Stimulated activated naive CD8-positive, alpha-beta T cell treated with anti-CD3 and anti-CD28 coated beads, Interleukin-15, Interleukin-2, amounts not matched to agents 100 U/mL and 50 U/mL, for 24 hours (primary cell): ENCODE data around the gene FTL.

Source experiments
- ATAC-seq: fragments of 150-1000 bp; cut with Tn5 transposase; one replicate; pipeline ENCODE4 v1.10.0; 2021
- DNase-seq: peaks from one replicate; pipeline ENCODE4 v3.0.0; 2021

FTL gene

GRCh38 chr19:48945817-48946216, 19.3 kb upstream of the FTL start:
- DNase-seq (no peak), ATAC-seq (no peak)

DNA sequence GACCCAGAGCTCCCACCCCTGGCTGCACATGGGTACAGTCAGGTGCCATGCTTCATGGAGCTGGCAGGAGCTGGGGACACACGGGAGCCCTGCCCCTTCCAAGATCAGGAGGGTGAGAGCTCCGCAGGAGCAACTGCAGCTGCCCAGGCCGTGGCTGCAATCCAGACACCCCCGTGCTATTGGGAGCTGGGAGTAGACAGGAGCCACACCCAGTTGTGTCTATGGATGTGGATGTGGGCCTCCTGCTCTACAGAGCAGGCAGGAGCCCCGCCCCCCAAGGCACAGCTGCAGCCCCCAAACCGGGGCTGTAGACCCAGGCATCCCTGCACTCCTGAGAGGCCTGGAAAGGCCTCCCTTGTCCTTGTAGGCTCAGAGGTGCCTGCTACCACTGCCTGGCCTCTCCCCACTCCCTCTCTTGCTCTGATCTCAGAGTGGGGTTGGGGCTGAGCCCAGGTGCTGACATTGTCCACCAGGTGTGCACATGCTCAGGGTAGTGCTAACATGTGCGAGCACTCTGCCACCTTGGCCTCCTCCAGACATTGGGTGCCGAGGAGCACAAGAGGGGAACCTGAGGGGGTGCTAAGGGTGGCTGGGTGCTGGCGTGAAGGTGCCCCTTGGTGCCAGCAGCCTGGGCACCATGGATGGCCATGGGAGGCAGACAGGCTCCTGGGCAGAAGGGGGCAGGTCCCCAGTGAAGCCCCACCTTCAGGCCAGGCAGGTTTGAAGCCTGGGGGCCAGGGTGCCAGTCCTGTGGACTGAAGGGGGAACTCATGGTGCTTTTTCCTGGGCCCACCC, 18.4 kb upstream of the FTL start:
- no peak for ATAC-seq
- no peak for DNase-seq

DNA sequence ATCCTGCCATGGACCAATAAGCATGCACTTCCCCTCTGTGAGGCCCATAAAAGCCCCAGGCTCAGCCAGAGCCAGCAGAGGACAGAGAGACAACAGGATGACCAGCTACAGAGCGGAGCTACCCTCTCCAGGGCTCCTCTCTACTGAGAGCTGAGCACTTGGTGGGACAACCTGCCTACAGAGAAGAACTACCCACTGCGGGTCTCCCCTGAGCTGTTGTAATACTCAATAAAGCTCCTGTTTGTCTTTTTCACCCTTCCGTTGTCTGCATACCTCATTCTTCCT, 17.9 kb upstream of the FTL start:
- ATAC-seq, result no peak
- DNase-seq, result no peak

DNA sequence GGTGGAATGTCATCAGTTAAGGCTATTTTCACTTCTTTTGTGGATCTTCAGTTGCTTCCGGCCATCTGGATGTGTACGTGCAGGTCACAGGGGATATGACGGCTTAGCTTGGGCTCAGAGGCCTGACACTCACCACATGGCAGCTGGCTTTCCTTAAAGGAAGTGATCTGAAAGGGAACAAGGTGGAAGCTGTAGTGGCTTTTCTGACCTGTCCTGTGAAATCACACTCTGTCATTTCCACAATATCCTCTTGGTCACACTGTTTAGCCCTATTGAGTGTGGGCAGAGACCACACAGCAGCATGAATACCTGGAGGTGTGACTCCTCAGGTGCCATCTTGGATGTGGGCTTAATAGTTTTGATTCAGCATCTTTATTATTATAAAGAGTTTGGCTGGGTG, 14.9 kb upstream of the FTL start:
- no peak for DNase-seq
- no peak for ATAC-seq

GRCh38 chr19:48950830-48951519, 14.1 kb upstream of the FTL start:
- no peak for ATAC-seq
- no peak for DNase-seq

- ATAC-seq (no peak), DNase-seq (no peak)
Measured at GRCh38 chr19:48953141-48953540, 12.0 kb upstream of the FTL start.

DNA sequence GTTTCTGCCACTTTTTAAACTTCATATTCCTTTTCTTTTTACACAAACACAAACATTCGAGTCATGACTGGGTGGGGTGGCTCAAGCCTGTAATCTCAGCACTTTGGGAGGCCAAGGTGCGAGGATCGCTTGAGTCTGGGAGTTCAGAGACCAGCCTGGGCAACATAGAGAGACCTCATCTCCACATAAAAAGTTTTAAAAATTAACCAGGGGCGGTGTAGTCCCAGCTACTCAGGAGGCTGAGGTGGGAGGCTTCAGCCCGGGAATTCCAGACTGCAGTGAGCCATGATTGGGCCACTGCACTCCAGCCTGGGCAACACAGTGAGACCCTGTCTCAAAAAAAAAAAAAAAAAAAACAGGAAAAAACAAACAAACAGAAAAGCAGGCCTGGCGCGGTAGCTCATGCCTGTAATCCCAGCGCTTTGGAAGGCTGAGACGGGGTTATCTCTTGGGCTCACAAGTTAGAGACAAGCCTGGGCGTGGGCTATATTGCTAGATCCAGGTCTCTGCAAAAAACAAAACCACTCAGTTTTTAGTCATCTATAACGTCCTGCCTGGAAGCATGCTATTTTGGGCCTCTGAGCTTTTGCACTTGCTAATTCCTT, 11.0 kb upstream of the FTL start:
- ATAC-seq, result no peak

DNA sequence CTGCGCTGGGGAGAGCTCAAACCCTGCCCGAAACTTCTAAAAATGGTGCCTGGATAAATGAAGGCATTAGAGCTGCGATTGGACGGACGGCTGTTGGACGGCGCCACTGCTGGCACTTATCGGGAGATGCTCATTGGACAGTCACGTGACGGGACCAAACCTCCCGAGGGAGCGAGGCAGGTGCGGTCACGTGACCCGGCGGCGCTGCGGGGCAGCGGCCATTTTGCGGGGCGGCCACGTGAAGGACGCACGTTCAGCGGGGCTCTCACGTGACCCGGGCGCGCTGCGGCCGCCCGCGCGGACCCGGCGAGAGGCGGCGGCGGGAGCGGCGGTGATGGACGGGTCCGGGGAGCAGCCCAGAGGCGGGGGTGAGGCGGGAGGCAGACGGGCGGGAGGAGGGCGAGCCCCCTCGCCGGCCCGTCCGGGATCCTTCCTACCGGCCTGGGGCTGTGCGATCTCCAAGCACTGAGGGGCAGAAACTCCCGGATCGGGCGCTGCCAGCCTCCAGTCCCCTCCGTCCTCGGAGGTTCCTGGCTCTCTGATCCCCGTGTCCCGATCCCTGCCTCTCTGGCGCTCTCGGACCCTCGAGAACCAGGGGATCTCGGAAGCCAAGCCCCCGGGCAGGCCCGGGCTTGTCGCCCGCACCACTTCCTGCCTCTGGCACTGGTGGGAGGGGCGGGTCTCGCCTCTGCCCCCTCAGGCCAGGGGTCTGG, 10.4 kb upstream of the FTL start, which contains the start of gene BAX:
Gene BAX, plus strand, starts transcription at position 281 of the 713 bp plus-strand sequence. Its CDS starts 54 bp downstream, at position 335.
- ATAC-seq (peak; percentile 89), DNase-seq (peak; percentile 98)

More for the DNA sequence above, 11.0 kb upstream of the FTL start:
- DNase-seq, result no peak

- DNase-seq (no peak), ATAC-seq (no peak)
Measured at GRCh38 chr19:48955308-48955958, 9.7 kb upstream of the FTL start.

- DNase-seq (no peak), ATAC-seq (no peak)
Measured at GRCh38 chr19:48958006-48958405, 7.1 kb upstream of the FTL start.

- DNase-seq (no peak), ATAC-seq (no peak)
Measured at GRCh38 chr19:48959341-48960239, 5.5 kb upstream of the FTL start.

- DNase-seq (peak; percentile 41), ATAC-seq (no peak)
Measured at GRCh38 chr19:48961051-48961649, 4.0 kb upstream of the FTL start.

DNA sequence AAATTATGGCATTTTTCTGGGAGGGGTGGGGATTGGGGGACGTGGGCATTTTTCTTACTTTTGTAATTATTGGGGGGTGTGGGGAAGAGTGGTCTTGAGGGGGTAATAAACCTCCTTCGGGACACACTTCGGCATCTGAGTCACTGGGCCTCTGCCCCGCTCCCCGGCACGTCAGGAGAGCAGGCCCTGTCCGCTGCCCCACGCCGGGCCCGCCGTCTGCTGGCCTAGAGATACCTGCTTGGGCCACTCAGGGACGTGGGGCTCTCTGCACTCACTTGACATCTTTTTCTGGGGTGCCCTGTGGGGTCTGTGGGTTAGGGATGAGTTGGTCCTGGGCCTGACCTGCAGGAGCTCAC, 3.5 kb upstream of the FTL start:
- ATAC-seq, result no peak
- DNase-seq, result no peak

- peak; percentile 80 for DNase-seq
- peak; percentile 41 for ATAC-seq
Measured at GRCh38 chr19:48962029-48962848, 2.9 kb upstream of the FTL start.

DNA sequence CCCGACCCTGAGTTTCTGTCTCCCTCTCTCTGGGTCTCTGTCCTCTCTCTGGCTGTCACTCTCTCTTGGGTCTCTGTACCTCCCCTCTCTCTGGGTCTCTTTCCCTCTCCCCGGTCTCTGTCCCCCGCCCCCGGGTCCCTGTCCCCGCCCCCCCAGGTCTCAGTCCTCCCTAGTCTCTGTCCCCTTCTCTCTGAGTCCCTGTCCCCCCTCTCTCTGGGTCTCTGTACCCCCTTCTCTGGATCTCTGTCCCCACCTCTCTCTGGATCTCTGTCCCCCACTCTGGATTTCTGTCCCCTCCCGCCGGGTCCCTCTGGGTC, 2.3 kb upstream of the FTL start:
- no peak for ATAC-seq
- DNase-seq, result no peak

DNA sequence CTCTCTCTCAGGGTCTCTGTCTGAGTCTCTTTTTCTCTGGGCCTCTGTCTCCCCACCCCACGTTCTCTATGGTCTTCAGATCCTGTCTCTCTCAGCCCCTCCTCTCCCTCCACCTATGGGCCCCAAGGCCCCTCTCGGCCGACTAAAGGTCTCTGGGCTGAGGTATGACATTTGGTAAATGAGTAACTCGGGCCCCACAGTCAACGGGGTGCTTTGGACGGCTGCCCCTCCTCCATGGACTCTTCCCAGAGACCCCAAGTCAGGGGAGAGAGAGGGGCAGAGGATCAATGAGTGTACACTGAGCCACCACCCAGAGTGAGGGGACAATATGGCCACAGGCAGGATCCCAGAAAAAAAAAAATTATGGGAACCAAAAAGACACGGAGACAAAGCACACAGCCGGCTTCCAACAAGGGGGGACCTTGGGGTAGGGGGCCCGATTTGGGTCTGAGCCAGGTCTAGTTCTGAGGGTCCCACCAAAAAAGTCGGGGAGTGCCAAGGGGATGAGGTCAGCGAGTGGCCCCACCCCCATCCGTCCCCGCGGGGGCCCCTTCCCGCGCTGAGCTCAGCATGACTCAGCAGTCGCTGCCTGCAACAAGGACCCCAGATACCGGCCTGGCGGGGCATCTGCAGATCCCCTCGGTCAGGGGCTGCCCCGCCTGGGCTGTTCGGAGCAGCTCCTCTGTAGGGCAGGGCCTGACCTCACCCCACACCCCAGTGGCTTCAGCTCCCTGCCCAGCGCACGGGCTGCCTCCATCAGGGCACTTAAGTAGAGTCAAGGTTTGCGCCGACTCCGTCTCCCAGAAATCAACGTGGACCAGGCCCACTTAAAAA, 1.5 kb upstream of the FTL start:
- ATAC-seq (peak; percentile 42), DNase-seq (peak; percentile 92)

DNA sequence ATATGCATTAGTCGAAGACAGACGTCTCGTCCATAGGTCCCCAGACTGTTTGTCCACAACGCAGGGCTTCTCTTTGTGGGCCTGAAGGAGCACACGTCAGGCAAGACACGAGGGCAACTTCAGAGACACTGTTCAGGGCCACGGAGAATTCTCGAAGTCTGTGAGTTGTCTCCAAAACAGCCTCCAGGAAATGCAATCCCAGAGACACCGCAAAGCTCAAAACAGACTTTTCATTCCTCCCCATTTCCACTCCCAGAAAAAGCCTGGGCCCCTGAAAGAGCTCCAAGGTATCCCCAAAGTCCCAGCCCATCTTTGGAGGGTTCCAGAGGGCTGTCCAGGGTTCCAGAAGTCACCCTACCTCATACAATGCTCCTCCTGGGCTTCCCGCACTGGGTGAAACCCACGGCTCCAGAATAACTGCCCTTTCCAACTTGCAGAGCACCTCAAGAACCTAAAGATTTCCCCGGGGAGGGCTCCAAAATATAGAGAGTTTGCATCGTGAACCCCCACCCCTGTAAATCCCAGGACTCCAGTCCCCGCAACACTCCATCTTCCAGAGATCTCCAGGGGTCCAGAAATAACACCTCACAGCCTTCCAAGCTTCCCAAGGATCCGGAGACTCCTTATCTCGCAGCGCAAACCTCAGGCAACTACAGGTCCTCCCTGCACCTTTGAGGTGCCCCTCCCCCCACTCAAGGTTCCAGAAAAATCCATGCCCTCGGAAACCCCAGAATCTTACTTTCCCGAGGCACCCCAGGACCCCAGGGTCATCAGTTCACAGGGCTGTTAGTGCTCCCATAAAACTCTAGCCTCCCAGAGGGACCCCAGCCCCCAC, 687 bp upstream of the FTL start:
- DNase-seq (peak; percentile 37), ATAC-seq (no peak)

DNA sequence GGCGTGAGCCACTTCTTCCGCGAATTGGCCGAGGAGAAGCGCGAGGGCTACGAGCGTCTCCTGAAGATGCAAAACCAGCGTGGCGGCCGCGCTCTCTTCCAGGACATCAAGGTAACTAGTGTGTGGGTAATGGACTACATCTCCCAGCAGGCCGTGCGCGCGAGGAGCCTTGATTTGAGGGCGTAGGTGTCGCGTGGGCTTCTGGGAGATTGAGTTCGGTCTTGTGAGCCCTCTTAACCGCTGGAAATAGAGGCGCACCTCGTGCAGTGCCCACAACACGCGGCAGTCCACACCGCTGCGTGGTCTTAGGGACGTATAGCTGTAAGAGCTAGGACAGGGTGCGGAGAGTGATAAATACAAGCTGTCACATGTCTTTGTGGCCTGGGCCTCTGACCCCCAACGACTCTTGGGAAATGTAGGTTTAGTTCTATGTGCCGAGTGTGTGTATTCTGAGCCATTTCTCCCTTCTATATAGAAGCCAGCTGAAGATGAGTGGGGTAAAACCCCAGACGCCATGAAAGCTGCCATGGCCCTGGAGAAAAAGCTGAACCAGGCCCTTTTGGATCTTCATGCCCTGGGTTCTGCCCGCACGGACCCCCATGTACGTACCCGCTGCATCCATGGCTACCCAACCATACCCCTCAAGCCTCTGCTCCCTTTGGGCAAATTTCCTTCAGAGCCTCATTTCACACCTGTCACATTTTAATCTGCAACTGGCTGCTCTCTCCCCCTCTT, 864 bp downstream of the FTL start:
- ATAC-seq (peak; percentile 31), DNase-seq (peak; percentile 87)
